T-cell (primary cell): ENCODE results near the gene ENTPD1. TPM values are rescaled to one million over a fixed set of nuclear protein-coding genes. Genes with fewer than 3 reads are reported as not detected.

Experiments used
- ATAC-seq, 4 experiments: fragments of 200-7000 bp in 3 of 4; fragments of 150-1000 bp in 1 of 4; cut with Tn5 transposase; replicated peaks in 1 of 4; 1 replicate in 3 of 4; 2 replicates in 1 of 4; pipeline ENCODE4 v1.10.0; 2021; ENCODE audit warnings: moderate library complexity in 3 of 4, mild to moderate bottlenecking in 2 of 4, moderate number of reproducible peaks in 1 of 4
- CTCF ChIA-PET, 2 donors: fragments of 300-600 bp; sonication (Branson Sonifier 250); formaldehyde crosslinking; loops; one replicate each; lab custom pipeline; 2022; ENCODE audit warnings: antibody characterized with exemption in 2 of 2; lab: Charles Lee
- POLR2A ChIA-PET, 2 donors: fragments of 300-600 bp; sonication (Branson Sonifier 250); formaldehyde crosslinking; loops; one replicate each; lab custom pipeline; 2022; ENCODE audit warnings: antibody characterized with exemption in 2 of 2; lab: Charles Lee
- DNase-seq, 35 experiments: peaks; one replicate each; pipeline versions ENCODE4 v3.0.0 to v3.0.0-alpha.2; 2013 to 2023
- H3K27ac ChIP-seq: one replicate; pipeline ENCODE4 v1.5.1; 2013; ENCODE audit warnings: low read length
- H3K27me3 ChIP-seq, 2 experiments: replicated peaks in 1 of 2; 1 replicate in 1 of 2; 2 replicates in 1 of 2; pipeline versions ENCODE4 v1.6.1 to v1.7.0; 2013; ENCODE audit warnings: low read length in 1 of 2, mixed read lengths in 1 of 2; ENCODE audit not compliant: control insufficient read depth in 2 of 2, insufficient read depth in 2 of 2; ENCODE audit errors: extremely low read depth in 1 of 2
- H3K36me3 ChIP-seq, 2 donors: 1 replicate in 1 of 2; 2 replicates in 1 of 2; pipeline versions ENCODE4 v1.6.1 to v1.7.0; 2013; ENCODE audit warnings: low read length in 1 of 2; ENCODE audit not compliant: control insufficient read depth in 2 of 2, insufficient read depth in 1 of 2; ENCODE audit errors: extremely low read depth in 1 of 2
- H3K4me1 ChIP-seq, 2 experiments: 1 replicate in 1 of 2; 2 replicates in 1 of 2; pipeline versions ENCODE4 v1.6.1 to v1.7.0; 2013; ENCODE audit warnings: low read length in 2 of 2, mixed read lengths in 1 of 2; ENCODE audit not compliant: insufficient read depth in 2 of 2, control insufficient read depth in 1 of 2; ENCODE audit errors: extremely low read depth in 1 of 2
- H3K4me3 ChIP-seq, 2 donors: 1 replicate in 1 of 2; 2 replicates in 1 of 2; pipeline versions ENCODE4 v1.5.1 to v1.7.0; 2013; ENCODE audit warnings: mild to moderate bottlenecking in 2 of 2, low read length in 1 of 2, moderate library complexity in 1 of 2; ENCODE audit not compliant: control insufficient read depth in 1 of 2; ENCODE audit errors: extremely low read depth in 1 of 2
- H3K9me3 ChIP-seq: 2 replicates; pipeline ENCODE4 v1.7.0; 2013
- H3K27ac Mint-ChIP-seq, 2 donors: one replicate each; pipeline ENCODE4 v1.8.0; 2020 to 2021; ENCODE audit warnings: mild to moderate bottlenecking in 2 of 2, mixed read lengths in 2 of 2
- H3K27me3 Mint-ChIP-seq, 2 donors: one replicate each; pipeline ENCODE4 v1.8.0; 2021 to 2022; ENCODE audit warnings: mixed read lengths in 2 of 2
- H3K36me3 Mint-ChIP-seq: one replicate; pipeline ENCODE4 v1.8.0; 2021; ENCODE audit warnings: mixed read lengths
- H3K4me1 Mint-ChIP-seq, 3 donors: one replicate each; pipeline ENCODE4 v1.8.0; 2020 to 2022; ENCODE audit warnings: mixed read lengths in 3 of 3, mild to moderate bottlenecking in 1 of 3
- H3K4me3 Mint-ChIP-seq, 3 donors: one replicate each; pipeline ENCODE4 v1.8.0; 2020 to 2022; ENCODE audit warnings: mild to moderate bottlenecking in 3 of 3, mixed read lengths in 3 of 3, moderate library complexity in 3 of 3
- H3K9me3 Mint-ChIP-seq, 3 donors: one replicate each; pipeline ENCODE4 v1.8.0; 2020 to 2022; ENCODE audit warnings: mixed read lengths in 3 of 3
- WGBS: methylation state at CpG from one replicate; pipeline ENCODE4 v1.1.5; 2013; ENCODE audit warnings: missing lambda C conversion rate; ENCODE audit not compliant: insufficient coverage; 5-methylcytosine and 5-hydroxymethylcytosine counted together
- total RNA-seq, 35 experiments: library from RNA in 6 of 35; stranded (reverse) in 6 of 35; fragments of 120-200 nt in 1 of 35; gene quantifications; one replicate each; pipeline versions ENCODE4 v1.2.1 to v1.2.4 and lab custom pipeline; 2013 to 2026

ENTPD1 gene
- total RNA-seq, 5 donors from 2014 or later (not counting 1 experiment from before 2014, with no cell fraction given), result 1.5 to 4.6 (median 1.9) TPM

DNA sequence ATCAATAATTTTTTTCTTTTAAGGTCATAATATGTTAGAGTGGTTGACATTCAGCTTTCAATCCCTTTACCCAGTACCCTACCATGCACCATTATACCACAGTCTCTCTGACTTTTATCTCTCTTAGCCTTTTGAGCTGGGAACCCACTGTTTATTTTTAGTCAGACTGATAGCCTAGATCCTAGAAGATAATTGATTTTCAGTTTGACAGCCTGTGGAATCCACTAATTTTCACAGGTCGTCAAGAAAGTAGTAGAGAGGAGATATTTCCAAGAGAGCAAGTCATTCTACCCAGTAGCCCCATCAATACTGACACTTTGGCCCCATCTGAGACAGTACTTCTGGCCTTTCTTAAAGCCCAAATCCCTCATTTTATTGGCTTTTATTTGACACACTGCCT, 84.7 kb downstream of the ENTPD1 start:
- Mint-ChIP-seq H3K27me3 (peaks cover 0 to 3% of the 10 kb centered on the region in 2 donors), H3K27ac (no peak overlapping the region), H3K4me3 (no peak overlapping the region), H3K4me1 (peaks cover 4 to 19% (median 5%) of the 10 kb centered on the region in 3 donors), H3K36me3 (no peaks in the 10 kb centered on the region), H3K9me3 (no peaks in the 10 kb centered on the region)
- no peak overlapping the region for H3K4me3 ChIP-seq
- no peaks in the 10 kb centered on the region for H3K36me3 ChIP-seq
- no peak for ATAC-seq
- H3K27ac ChIP-seq, result no peak overlapping the region
- no CpG with 5 or more reads among the region's 1 CpG for WGBS
- no peaks in the 10 kb centered on the region for H3K9me3 ChIP-seq
- H3K4me1 ChIP-seq, result no peaks in the 10 kb centered on the region
- ChIA-PET POLR2A (interaction anchor here (0.8 to 1.2 kb wide), 2 partner anchors 147 kb away, joined by 5 to 6 read pairs; partner anchors contain the start of gene TCTN3 (in 2 of the 2)), CTCF (interaction anchor here (0.7 to 10.9 kb wide), 5 partner anchors 7 to 147 kb away, joined by 3 to 173 read pairs (median 6); partner anchors contain the start of gene TCTN3 (in 2 of the 2))
- no peaks in the 10 kb centered on the region for H3K27me3 ChIP-seq
- DNase-seq, result no peak

DNA sequence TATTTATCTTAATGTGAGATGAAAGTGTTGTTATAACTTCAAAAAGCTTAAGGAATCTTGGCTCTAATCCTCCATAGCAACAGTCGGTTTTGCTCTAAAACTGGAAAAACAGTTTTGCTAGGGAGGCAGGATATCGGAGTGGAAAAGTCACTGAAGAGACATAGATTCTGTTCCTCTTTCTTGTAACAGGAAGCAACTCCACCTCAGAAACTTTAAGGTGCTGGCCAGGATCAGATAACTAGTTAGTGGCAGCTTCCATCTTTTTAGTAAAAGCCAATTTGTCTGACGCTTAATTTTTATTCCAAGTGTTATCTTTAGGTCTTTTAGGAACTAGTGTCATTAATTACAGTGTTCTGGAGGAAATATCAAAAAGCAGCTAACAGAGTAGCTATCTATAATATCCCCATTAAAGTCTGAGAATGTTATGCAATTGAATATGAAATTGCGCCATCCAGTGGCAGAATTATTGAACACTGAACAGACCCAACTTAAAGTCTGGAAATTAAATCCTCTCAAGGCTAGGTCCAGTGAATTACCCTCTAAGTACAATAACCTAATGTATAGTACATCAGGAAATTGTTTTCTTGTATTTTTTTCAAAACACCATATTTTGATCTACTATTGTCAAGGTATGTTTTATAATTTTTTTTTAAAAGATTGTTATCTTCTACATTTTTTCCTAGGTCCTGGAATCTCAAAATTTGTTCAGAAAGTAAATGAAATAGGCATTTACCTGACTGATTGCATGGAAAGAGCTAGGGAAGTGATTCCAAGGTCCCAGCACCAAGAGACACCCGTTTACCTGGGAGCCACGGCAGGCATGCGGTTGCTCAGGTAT, 85.9 kb downstream of the ENTPD1 start:
- Histone ChIP-seq H3K27me3 (no peaks in the 10 kb centered on the region), H3K4me3 (no peak overlapping the region), H3K4me1 (no peaks in the 10 kb centered on the region), H3K36me3 (no peaks in the 10 kb centered on the region), H3K27ac (no peak overlapping the region), H3K9me3 (no peaks in the 10 kb centered on the region)
- no peak overlapping the region for H3K27ac Mint-ChIP-seq
- peaks cover 0 to 3% of the 10 kb centered on the region in 2 donors for H3K27me3 Mint-ChIP-seq
- peak in 3 of 4 experiments; percentile 17 to 79 (median 71) for ATAC-seq
- H3K9me3 Mint-ChIP-seq, result no peaks in the 10 kb centered on the region
- CTCF ChIA-PET, result interaction anchor here (0.7 to 10.9 kb wide), 14 partner anchors 9 to 411 kb away, joined by 3 to 173 read pairs (median 4); partner anchors contain the start of gene TCTN3 (in 2 of the 2)
- H3K4me3 Mint-ChIP-seq, result no peak overlapping the region
- POLR2A ChIA-PET, result interaction anchor here in 1 of 2 donors (0.8 to 1.2 kb wide), 2 partner anchors 148 to 149 kb away, joined by 6 read pairs; partner anchors contain the start of gene TCTN3
- DNase-seq, result peak in 20 of 35 experiments; percentile 3 to 80 (median 20)
- H3K4me1 Mint-ChIP-seq, result peaks cover 4 to 17% (median 5%) of the 10 kb centered on the region in 3 donors
- WGBS, result 40% methylated on average over 1 of the region's 7 CpGs
- no peaks in the 10 kb centered on the region for H3K36me3 Mint-ChIP-seq

DNA sequence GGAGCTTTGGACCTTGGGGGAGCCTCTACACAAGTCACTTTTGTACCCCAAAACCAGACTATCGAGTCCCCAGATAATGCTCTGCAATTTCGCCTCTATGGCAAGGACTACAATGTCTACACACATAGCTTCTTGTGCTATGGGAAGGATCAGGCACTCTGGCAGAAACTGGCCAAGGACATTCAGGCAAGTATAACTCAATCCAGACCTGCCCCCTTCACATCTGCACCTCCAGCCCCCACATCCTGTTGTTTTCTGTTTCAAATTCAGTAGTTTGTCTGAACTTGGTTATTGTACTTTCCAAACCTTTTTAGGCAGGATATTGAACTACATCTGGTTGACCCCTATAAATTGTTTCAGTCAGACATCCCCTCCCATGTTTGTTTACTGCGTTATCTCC, 89.4 kb downstream of the ENTPD1 start:
- H3K4me1 ChIP-seq, result no peaks in the 10 kb centered on the region
- Mint-ChIP-seq H3K4me3 (no peak overlapping the region), H3K36me3 (no peaks in the 10 kb centered on the region), H3K4me1 (peaks cover 4 to 9% (median 5%) of the 10 kb centered on the region in 3 donors), H3K27ac (no peak overlapping the region), H3K9me3 (no peaks in the 10 kb centered on the region), H3K27me3 (peaks cover 0 to 3% of the 10 kb centered on the region in 2 donors)
- H3K27ac ChIP-seq, result no peak overlapping the region
- no peaks in the 10 kb centered on the region for H3K27me3 ChIP-seq
- ATAC-seq (no peak), DNase-seq (no peak)
- no peak overlapping the region for H3K4me3 ChIP-seq
- POLR2A ChIA-PET, result interaction anchor here in 1 of 2 donors (0.6 kb wide), 1 partner anchor 325 kb away, joined by 3 read pairs; no protein-coding TSS in a partner anchor
- WGBS, result 88% methylated on average over 2 of the region's 3 CpGs
- H3K9me3 ChIP-seq, result no peaks in the 10 kb centered on the region
- no peaks in the 10 kb centered on the region for H3K36me3 ChIP-seq
- CTCF ChIA-PET, result interaction anchor here (0.6 to 10.9 kb wide), 3 partner anchors 151 to 254 kb away, joined by 3 to 173 read pairs (median 4); partner anchors contain the start of gene TCTN3 (in 1 of the 2)

DNA sequence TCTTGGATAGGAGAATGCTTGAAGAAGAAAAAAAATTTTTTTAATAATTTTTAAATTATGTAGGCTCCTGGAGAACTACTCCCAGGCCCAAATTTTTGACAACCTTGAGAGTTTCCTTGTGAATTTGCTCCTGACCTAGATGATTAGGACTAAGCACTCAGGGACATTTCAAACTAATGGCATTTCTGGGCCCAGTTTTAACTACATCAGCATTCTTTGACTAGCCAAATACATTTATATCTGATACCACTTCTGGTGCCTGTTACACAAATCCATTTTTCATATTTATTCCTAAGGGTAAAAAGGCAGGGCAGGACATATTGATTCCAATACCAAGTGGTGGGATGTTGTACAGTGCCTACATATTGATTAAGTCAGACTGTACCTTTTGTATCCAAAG, 91.0 kb downstream of the ENTPD1 start:
- ATAC-seq, result no peak
- Mint-ChIP-seq H3K27ac (no peak overlapping the region), H3K4me1 (no peaks in the 10 kb centered on the region), H3K4me3 (no peak overlapping the region), H3K36me3 (no peaks in the 10 kb centered on the region), H3K9me3 (no peaks in the 10 kb centered on the region), H3K27me3 (peaks cover 0 to 1% of the 10 kb centered on the region in 2 donors)
- Histone ChIP-seq H3K27me3 (no peaks in the 10 kb centered on the region), H3K4me1 (no peaks in the 10 kb centered on the region), H3K36me3 (no peaks in the 10 kb centered on the region), H3K27ac (no peak overlapping the region), H3K4me3 (no peak overlapping the region), H3K9me3 (no peaks in the 10 kb centered on the region)
- no peak for DNase-seq
- ChIA-PET CTCF (no interaction called here), POLR2A (no interaction called here)

DNA sequence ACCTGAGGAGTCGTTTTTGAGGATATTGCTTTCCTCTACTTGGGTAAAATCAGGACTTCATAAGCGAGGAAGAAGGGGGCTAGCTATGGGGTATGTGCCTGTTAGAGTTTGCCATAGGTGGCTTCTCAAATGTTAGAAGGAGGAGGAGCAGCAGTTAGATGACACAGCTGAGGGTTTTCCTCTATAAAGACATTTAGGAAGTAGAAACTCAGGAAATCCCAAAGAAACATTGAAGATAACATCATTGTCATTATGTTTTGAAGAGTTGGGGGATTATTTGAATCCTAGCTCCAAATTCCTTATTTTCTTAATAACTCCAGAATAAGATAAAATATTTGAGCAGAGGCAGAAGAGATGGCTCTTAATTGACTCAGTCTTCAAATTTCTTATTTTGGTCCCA, 92.9 kb downstream of the ENTPD1 start:
- ATAC-seq (no peak), DNase-seq (no peak)
- Histone ChIP-seq H3K27ac (no peak overlapping the region), H3K36me3 (no peaks in the 10 kb centered on the region), H3K27me3 (no peaks in the 10 kb centered on the region), H3K4me1 (no peaks in the 10 kb centered on the region), H3K4me3 (no peak overlapping the region), H3K9me3 (no peaks in the 10 kb centered on the region)
- no peaks in the 10 kb centered on the region for H3K36me3 Mint-ChIP-seq
- no peaks in the 10 kb centered on the region for H3K4me1 Mint-ChIP-seq
- no peak overlapping the region for H3K27ac Mint-ChIP-seq
- POLR2A ChIA-PET, result interaction anchor here in 1 of 2 donors (0.5 kb wide), 1 partner anchor 1815 kb away, joined by 10 read pairs; no protein-coding TSS in a partner anchor
- WGBS, result no CpG with 5 or more reads among the region's 2 CpGs
- no peaks in the 10 kb centered on the region for H3K9me3 Mint-ChIP-seq
- CTCF ChIA-PET, result interaction anchor here (0.5 to 1.4 kb wide), 4 partner anchors 27 to 155 kb away, joined by 4 to 7 read pairs (median 5); partner anchors contain the start of gene TCTN3 (in 2 of the 2)
- no peaks in the 10 kb centered on the region for H3K27me3 Mint-ChIP-seq
- H3K4me3 Mint-ChIP-seq, result no peak overlapping the region

DNA sequence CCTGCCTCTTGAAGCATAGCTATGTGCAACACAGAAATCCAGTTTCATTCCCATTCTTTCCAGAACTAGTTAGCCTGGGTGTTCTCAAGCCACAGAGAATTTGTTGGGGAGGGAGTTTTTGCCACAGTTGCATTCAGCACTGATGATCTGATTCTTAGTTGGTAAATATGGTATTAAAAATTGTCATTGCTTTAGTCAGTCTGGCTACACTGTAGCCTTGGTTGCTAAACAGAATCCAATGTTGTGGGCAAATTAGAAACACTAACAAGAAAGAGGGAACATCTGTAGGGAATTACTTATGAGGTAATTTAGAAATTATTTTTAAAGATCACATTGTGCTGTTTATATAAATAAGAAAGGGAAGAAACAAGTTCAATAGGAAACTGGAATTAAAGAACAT, 94.8 kb downstream of the ENTPD1 start:
- H3K9me3 ChIP-seq, result no peaks in the 10 kb centered on the region
- CTCF ChIA-PET, result interaction anchor here (0.8 to 1.3 kb wide), 3 partner anchors 10 to 157 kb away, joined by 3 to 4 read pairs (median 3); partner anchors contain the start of gene TCTN3 (in 1 of the 2)
- peaks cover 4 to 7% of the 10 kb centered on the region in 2 donors for H3K27me3 Mint-ChIP-seq
- no peak overlapping the region for H3K27ac Mint-ChIP-seq
- H3K4me3 Mint-ChIP-seq, result no peak overlapping the region
- H3K4me1 ChIP-seq, result no peaks in the 10 kb centered on the region
- no peaks in the 10 kb centered on the region for H3K9me3 Mint-ChIP-seq
- no peaks in the 10 kb centered on the region for H3K36me3 ChIP-seq
- H3K27ac ChIP-seq, result no peak overlapping the region
- no peaks in the 10 kb centered on the region for H3K4me1 Mint-ChIP-seq
- peaks cover under 1% of the 10 kb centered on the region for H3K36me3 Mint-ChIP-seq
- ATAC-seq (no peak), DNase-seq (no peak)
- no peak overlapping the region for H3K4me3 ChIP-seq
- POLR2A ChIA-PET, result no interaction called here
- no peaks in the 10 kb centered on the region for H3K27me3 ChIP-seq
